Measurements from ENCODE around the gene CIPC.

DNA sequence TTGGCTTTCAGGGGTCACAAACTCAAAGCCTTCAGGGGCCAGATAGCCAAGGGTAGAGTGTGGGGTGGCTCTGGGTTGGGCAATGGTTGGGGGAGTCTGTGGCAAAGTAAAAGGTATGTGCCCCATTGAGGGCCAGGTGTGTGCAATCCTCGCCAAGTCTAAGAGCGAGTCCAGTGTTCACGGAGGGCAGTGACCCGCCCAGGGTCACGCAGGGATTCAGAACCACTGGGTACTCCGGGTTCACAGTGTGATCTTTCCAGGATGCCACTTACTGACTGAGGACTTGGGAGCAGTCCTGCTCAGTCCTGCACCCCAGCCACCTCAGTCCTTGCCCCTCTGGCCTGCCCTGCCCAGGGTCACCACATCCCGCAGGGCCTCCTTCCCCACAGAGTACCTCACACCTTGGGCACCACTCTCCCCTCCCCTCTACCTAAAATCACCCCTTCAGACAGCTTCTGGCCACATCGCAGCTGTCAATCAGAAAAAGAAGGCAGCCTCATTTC is 27.8 kb downstream of the CIPC start:
- TF ChIP-seq, protein P1, sequence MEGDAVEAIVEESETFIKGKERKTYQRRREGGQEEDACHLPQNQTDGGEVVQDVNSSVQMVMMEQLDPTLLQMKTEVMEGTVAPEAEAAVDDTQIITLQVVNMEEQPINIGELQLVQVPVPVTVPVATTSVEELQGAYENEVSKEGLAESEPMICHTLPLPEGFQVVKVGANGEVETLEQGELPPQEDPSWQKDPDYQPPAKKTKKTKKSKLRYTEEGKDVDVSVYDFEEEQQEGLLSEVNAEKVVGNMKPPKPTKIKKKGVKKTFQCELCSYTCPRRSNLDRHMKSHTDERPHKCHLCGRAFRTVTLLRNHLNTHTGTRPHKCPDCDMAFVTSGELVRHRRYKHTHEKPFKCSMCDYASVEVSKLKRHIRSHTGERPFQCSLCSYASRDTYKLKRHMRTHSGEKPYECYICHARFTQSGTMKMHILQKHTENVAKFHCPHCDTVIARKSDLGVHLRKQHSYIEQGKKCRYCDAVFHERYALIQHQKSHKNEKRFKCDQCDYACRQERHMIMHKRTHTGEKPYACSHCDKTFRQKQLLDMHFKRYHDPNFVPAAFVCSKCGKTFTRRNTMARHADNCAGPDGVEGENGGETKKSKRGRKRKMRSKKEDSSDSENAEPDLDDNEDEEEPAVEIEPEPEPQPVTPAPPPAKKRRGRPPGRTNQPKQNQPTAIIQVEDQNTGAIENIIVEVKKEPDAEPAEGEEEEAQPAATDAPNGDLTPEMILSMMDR (conservative IDR thresholded peaks at IDR 0.05; ENCODE audit: low read depth, low read length) = no peak
- no peak for TF ChIP-seq EZH2 (IDR thresholded peaks at IDR 0.05; ENCODE audit: borderline replicate concordance, low read depth, low read length, poor library complexity, severe bottlenecking)
